ENCODE results near the gene ADGRE2.
"Not testable (repeated sequence)": the region's sequence is repeated elsewhere in the genome, so short reads cannot be mapped to it uniquely, and the experiment has no call there.

The ADGRE2 gene

DNA sequence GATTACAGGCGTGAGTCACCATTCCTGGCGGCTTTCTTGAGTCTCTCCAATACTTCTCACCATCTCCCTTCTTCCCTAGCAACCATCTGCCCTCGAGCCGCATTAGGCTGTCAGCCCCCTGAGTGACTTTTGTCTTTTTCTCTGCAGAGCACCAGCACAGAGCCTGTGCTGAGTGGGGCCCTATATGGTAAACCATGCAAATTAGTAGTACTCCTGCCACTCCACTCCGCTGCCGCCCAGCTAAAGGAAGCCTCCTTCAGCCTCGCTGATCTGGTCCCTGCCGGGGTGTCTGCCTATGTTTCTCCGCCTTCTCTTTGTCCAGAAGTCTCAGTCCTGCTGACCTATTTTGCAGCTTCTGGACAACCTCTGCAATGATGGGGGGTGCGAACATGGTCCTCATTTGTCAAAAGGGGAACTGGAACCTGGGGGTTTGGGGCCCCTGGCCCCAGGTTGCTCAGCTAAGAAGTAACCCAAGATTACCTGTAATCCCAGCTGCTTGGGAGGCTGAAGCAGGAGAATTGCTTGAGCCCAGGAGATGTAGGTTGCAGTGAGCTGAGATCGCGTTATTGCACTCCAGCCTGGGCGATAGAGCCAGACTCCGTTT is 2.4 kb upstream of the ADGRE2 start:
- DNase-seq (ENCODE audit: low read depth in 1 of 2, low spot score in 1 of 2): not testable (repeated sequence)

DNA sequence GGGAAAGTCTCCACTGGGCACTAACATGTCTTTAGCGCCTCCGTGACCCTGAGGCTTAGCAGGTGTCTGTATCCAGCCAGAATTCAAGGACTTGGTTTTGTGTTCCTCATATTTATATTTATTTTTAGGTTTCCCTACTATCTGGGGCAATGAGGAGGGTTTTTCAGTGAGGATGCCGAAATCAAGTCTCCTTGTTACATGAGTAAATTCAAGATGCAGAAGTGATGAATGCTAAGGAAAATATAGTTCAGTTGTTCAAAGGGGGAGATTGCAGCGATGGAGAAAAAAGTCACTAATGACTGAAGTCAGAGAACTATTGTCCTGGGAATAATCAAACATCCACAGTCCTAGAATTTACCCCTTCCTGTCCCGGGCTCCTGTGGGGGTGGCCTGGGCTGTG is 791 bp upstream of the ADGRE2 start:
- DNase-seq (ENCODE audit: low read depth in 1 of 2, low spot score in 1 of 2): no peak

DNA sequence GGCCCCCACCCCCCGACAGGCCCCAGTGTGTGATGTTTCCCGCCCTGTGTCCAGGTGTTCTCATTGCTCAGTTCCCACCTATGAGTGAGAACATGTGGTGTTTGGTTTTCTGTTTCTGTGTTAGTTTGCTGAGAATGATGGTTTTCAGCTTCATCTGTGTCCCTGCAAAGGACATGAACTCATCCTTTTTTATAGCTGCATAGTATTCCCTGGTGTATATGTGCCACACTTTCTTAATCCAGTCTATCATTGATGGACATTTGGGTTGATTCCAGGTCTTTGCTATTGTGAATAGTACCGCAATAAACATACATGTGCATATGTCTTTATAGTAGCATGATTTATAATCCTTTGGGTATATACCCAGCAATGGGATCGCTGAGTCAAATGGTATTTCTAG is 715 bp downstream of the ADGRE2 start:
- DNase-seq (ENCODE audit: low read depth in 1 of 2, low spot score in 1 of 2): not testable (repeated sequence)

DNA sequence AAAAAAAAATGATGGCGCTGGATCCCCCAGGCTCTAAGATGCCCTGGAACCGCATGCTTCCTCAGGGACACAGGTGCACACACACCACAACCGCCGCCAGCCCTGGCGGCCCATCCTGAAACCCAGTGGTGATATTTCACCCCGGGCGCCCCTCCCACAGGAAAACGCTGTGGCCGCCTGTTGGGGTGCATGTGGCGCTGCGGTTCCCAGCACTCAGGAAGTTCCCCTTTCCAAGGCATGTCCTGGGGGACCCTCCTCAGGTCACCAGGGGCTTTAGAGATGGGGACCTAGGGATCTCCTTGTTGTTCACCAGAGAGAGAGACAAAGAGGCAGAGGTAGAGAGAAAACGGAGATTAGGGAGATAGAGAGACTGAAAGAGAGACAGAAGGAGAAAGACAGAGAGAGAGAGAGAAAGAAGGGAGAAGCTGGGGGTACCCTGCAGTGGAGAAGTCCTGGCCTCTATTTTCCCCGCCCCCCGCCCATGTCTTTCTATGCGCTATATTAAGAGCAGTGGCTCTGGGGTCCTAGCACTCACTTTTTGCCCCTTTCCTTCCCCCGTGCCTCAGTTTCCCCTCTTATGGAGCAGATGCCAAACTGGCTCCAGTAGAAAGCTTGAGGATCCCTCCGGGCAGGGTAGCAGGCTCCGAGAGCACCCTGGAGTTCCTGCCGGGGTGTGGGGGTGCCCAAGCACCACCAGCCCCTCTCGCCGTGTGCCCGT is 2.3 kb downstream of the ADGRE2 start:
- DNase-seq (ENCODE audit: low read depth in 1 of 2, low spot score in 1 of 2): no peak

DNA sequence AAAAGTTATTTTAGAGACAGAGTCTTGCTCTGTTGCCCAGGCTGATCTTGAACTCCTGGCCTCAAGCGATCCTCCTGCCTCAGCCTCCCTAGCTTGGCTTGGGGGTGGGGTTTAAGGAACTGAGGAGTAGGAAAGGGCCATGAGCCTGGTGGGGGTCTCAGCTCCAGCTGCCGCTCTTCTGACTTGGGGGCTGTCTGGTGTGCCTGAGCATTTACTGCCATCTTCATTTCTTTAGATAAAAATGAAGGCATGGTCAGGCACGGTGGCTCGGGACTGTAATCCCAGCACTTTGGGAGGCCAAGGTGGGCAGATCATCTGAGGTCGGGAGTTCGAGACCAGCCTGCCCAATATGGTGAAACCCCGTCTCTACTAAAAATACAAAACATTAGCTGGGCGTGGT is 3.0 kb downstream of the ADGRE2 start:
- DNase-seq (ENCODE audit: low read depth in 1 of 2, low spot score in 1 of 2): not testable (repeated sequence)

DNA sequence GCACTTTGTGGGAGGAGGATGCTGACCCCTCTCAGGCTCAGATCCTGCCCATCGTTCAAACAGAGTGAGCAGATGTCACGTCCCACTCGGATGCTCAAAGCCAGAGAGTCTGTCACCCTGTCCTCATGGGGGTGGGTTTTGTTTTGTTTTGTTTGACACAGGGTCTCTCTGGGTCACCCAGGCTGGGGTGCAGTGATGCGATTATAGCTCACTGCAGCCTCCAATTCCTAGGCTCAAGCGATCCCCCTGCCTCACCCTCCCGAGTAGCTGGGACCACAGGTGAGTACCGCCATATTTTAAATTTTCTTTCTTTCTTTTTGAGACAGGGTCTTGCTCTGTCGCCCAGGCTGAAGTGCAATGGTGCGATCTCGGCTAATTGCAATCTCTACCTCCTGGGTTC is 4.0 kb downstream of the ADGRE2 start:
- no peak for DNase-seq (ENCODE audit: low read depth in 1 of 2, low spot score in 1 of 2)

DNA sequence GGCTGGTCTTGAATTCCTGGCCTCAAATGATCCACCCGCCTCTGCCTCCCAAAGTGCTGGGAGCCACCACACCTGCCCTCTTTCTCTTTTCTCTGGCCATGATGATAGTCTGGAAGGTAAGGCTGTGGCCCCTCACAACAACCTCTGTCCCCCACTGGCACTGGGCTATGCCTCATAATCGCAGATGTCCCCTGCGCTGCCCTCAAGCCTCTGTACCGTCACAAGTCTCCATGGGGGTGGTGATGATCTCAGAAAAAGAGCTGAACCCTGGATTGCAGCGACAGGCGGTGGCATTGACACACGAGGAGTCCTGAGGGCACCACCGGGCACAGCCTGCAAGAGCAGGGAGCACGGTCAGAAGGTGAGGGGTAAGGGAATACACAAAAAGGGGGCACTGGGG is 4.6 kb downstream of the ADGRE2 start:
- DNase-seq (ENCODE audit: low read depth in 1 of 2, low spot score in 1 of 2): not testable (repeated sequence)

DNA sequence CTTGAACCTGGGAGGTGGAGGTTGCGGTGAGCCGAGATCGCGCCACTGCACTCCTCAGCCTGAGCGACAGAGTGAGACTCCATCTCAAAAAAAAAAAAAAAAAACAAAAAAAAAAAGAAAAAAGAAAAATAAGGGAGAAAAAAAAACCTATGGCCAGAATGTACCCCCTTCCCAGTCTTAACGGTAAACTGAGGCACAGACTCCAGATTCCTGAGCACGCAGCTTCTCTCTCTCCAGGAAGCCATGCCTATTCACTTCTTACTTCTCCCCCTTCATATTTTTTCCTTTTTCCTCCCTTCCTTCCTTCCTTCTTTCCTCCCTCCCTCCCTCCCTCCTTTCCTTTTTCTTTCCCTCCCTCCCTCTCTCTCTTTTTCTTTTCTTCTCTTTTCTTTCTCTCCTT is 5.4 kb downstream of the ADGRE2 start:
- no peak for DNase-seq (ENCODE audit: low read depth in 1 of 2, low spot score in 1 of 2)

DNA sequence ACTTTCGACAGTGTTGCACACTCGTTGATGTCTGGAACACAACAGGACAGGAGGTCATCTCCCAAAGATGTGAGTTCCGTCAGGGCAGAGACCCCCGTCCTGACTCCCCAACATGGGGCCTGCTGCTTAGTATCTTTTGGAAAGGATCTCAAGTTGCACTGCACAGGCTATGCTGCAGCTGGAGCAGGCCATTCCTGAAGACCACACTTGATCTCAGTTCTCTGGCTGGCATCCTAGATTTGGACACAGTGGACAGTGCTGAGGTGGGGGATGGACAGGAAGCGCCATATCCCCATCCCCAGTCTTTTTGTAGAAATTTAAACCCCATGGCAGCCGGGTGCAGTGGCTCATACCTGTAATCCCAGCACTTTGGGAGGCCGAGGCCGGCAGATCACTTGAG is 5.9 kb downstream of the ADGRE2 start:
- no peak for DNase-seq (ENCODE audit: low read depth in 1 of 2, low spot score in 1 of 2)

DNA sequence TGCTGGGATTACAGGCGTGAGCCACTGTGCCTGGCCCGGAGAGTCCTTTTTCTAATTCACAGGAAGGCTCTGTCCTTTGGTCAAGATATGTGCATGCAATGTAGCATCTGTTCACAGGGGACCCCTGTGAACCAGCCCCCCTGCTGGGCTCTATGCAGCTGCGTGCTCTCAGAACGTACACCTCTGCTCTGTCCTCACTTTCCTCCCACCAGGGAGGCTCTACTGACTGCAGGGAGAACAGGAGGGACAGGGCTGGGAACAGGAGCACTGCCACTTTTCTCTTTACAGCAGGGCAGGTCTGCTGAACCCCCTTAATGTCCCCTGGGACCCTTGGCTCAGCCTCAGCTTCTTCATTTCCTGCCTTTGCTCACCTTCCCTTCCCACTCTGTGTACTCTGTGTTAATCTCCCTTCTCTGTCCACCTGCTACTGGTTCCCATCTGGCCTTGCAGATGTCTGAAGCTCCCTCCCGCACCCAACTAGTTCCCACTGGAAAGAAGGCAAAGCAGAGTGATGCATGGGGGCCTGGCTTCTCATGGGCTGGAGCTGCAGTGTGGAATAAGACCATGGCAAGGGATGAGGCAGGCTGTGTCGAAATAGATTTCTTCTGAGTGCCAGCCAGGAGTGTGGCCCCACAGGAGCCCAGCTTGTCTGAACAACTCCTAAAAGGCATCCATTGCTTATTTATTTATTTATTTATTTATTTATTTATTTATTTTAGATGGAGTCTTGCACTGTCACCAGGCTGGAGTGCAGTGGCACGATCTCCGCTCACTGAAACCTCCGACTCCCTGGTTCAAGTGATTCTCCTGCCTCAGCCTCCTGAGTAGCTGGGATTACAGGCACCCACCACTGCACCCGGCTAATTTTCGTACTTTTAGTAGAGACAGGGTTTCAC is 7.2 kb downstream of the ADGRE2 start:
- no peak for DNase-seq (ENCODE audit: low read depth in 1 of 2, low spot score in 1 of 2)

DNA sequence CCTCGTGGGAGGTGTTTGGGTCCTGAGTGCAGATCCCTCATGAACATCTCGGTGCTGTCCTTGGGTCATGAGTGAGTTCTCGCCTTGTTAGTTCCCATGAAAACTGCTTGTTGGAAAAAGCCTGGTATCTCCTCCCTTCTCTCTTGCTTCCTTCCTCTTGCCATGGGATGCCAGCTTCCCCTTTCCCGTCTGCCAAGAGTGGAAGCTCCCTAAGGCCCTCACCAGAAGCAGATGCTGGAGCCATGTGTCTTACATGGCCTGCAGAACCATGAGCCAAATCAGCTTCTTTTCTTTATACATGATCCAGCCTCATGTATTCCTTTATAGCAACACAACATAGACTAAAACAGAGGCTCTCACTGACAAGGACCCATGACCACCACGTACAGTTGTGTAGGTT is 8.2 kb downstream of the ADGRE2 start:
- no peak for DNase-seq (ENCODE audit: low read depth in 1 of 2, low spot score in 1 of 2)

DNA sequence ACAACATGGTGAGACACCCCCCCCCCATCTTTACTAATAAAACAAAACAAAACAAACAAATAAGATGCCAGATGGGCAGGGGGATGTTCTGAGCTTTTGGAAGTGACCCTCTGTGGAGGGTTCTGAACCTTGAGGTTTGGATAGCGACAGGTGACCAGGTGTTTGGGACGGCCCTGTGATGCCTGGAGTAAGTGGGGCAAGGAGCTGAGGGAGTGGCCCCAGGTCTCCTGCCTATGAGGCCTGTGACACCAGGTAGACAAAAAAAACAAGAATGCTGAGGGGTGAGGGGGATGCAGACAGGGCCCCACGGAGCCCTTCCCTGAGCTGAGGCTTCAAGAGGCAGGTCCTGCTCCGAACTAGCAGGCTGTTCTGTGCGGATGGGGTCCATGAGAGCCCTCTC is 9.2 kb downstream of the ADGRE2 start:
- DNase-seq (ENCODE audit: low read depth in 1 of 2, low spot score in 1 of 2): no peak

DNA sequence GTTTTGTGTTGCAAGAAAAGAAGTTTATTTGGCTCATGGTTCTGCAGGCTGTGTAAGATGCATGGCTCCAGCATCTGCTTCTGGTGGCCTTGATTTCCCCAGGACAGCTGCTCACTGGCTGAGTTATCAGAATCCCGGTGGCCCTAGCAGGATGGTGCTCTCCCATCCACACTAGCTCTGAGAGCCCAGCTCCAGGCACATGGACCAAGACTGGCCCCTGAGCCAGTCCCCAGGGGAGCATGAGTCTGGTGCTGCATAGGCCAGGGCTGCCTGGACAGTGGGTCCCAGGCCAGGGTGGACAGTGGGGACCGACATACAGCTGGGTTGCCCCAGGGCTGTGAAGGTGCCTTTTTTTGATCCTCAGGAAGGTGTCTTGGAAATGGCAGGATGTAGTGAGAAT is 10.4 kb downstream of the ADGRE2 start:
- no peak for DNase-seq (ENCODE audit: low read depth in 1 of 2, low spot score in 1 of 2)

DNA sequence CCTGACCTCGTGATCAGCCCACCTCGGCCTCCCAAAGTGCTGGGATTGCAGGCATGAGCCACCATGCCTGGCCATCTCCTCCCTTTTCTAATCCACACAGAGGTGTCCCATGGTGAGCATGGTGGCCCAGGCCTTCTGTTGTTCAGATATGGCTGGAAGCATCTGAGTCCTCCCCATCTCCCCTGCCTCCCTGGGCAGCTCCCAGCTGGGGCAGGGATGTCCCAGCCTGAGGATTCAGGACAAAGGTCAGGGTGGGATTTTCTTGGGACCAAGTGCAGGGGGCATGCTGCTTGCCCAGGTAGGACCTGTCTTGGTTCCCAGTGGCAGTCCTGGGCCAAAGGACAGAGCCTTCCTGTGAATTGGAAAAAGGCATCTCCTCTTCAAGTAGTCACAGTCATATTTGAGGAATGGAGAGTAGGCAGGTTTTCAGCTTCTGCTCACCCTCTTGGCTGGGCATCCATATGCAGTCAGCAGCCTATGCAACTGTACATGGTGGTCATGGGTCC is 10.8 kb downstream of the ADGRE2 start:
- no peak for DNase-seq (ENCODE audit: low read depth in 1 of 2, low spot score in 1 of 2)

DNA sequence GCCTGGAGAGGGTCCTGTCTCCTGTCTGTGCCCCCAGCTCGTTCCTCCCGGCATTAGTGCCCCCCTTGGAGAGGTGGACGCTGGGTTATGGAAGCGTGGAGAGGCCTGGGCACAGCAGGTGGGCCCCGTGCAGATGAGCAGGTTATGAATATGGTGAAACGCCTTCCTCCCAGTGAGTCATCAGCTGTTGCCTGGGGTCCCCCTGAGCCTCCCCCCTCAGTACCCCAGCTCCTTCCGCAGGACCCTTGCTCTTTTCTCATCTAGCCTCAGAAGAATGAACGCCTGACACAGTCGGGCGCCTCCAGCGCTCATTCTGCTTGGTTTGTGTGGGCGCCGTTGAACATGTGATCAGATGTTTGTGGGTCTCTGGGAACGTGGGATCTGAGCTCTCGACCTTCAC is 12.5 kb downstream of the ADGRE2 start:
- DNase-seq (ENCODE audit: low read depth in 1 of 2, low spot score in 1 of 2): not testable (repeated sequence)

DNA sequence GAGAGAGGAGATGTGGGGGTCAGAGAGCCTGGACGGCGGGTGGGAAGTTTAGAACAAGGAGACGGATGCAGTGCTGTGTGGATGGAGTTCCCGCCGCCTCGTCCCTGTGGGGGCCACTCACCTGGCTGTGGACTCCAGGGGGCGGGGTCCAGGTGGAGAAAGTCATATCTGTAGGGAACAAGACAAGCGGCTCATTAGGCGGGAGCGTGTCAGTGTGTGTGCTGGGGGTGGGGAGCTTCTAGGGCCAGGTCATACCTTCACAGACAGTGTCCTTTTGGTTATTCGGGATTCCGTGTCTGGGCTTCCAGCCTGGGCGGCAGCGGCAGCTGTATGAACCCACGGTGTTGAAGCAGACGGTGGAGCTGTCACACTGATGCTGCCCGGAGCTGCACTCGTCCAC is 13.0 kb downstream of the ADGRE2 start:
- not testable (repeated sequence) for DNase-seq (ENCODE audit: low read depth in 1 of 2, low spot score in 1 of 2)

DNA sequence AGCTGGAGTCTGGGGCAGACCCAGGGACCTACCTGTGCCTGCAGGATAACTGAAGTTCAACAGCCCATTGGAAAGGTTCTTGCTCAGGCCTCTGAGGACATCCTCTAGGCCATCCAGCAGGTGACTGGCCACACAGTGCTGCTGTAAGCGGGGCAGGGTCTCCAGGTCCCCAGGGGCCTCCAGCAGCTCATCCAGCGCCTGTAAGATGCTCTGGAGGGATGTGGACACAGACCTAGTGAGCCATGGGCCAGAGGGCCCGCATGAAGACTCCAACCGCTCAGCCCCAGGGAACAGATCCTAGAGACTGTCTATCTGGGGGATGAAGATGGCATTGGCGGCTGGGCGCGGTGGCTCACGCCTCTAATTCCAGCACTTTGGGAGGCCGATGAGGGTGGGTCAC is 14.0 kb downstream of the ADGRE2 start:
- no peak for DNase-seq (ENCODE audit: low read depth in 1 of 2, low spot score in 1 of 2)

DNA sequence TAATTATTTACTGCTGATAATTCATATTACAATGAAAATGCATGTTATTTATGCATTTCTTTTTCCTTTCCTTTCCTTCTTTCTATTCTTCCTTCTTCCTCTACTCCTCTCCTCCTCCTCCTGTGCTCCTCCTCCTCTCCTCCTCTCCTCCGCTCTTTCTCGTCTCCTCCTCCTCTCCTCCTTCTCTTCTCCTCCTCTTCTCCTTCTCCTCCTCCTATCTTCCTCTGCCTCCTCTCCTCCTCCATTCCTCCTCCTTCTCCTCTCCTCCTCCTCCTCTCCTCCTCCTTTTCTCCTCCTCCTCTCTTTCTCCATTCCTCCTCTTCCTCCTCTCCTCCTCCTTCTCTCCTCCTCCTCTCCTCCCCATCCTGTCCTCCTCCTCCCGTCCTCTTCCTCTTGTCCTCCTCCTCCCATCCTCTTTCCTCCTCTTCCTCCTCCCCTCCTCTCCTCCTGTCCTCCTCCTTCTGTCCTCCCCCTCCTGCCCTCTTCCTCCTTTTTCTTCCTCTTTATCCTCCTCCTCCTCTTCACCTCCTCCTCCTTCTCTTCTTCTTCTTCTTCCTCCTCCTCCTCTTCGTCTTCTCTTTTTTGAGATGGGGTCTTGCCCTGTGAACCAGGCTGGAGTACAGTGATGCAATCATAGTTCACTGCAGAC is 14.7 kb downstream of the ADGRE2 start:
- DNase-seq (ENCODE audit: low read depth in 1 of 2, low spot score in 1 of 2): no peak

DNA sequence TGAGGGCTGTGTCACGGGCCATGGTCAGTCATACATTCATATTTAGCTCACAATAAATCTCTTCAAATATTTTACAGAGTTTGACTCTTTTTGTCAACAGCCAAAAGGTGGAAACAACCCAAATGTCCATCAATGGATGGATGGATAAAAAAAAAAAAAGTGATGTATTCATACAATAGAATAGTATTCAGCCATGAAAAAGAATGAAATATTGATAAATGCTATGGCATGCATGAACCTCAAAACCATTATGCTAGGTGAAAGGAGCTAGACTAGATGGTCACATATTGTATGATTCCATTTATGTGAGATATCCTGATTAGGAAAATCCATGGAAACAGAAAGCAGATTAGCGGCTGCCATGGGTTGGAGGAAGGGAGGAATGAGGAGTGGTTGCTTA is 16.2 kb downstream of the ADGRE2 start:
- no peak for DNase-seq (ENCODE audit: low read depth in 1 of 2, low spot score in 1 of 2)

DNA sequence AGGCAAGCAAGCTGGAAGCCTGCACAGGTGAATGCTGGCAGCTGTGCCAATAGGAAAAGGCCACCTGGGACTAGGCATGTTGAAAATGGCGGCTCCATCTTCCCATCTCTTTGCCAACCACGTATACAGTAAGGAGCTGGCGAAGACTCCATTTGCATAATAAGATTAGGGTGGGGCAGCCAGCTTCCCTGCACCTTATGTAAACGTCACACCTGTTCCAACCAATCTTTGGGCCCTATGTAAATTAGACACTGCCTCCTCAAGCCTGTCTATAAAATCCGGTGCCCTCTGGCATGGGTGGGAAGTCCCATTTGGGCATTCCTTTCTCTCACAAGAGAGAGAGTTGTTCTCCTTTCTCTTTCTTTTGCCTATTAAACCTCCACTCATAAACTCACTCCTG is 16.8 kb downstream of the ADGRE2 start:
- no peak for DNase-seq (ENCODE audit: low read depth in 1 of 2, low spot score in 1 of 2)

DNA sequence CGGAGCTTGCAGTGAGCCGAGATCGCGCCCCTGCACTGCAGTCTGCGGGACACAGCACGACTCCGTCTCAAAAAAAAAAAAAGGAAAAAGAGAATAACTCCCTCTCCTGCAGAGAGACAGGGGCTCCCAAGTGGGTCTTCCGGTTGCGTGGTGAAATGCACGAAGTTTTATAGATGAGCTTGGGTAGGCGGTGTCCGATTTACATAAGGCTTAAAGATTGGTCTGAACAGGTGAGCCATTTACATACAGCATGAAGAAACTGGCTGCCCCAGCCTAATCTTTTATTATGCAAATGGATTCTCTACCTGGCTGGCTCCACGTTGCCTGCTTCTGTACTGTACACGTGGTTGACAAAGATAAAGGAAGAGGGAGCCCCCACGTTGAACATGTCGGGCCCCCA is 19.5 kb downstream of the ADGRE2 start:
- DNase-seq (ENCODE audit: low read depth in 1 of 2, low spot score in 1 of 2): no peak
